H9 (cell line): Measurements from ENCODE around the gene POU2AF1. TPM values are rescaled to one million over a fixed set of nuclear protein-coding genes. Genes with fewer than 3 reads are reported as not detected.

Experiments
- DNase-seq: peaks from one replicate; pipeline ENCODE4 v3.0.0-alpha.2; 2017
- H2AFZ ChIP-seq: one replicate; pipeline ENCODE4 v1.6.1; 2013; ENCODE audit warnings: mild to moderate bottlenecking, low read length, control low read depth, moderate library complexity
- H2AK5ac ChIP-seq: 2 replicates; pipeline ENCODE4 v1.6.1; 2013; ENCODE audit warnings: low read length, control low read depth, mixed read lengths; ENCODE audit not compliant: insufficient read length
- H2BK120ac ChIP-seq: one replicate; pipeline ENCODE4 v1.6.1; 2013; ENCODE audit warnings: low read depth, mild to moderate bottlenecking, low read length, control low read depth, inconsistent platforms; ENCODE audit not compliant: poor library complexity, severe bottlenecking
- H2BK12ac ChIP-seq: 2 replicates; pipeline ENCODE4 v1.6.1; 2013; ENCODE audit warnings: low read length, control low read depth, mixed read lengths, low read depth; ENCODE audit not compliant: insufficient read length
- H2BK15ac ChIP-seq: 2 replicates; pipeline ENCODE4 v1.6.1; 2013; ENCODE audit warnings: low read depth, low read length, control low read depth
- H2BK20ac ChIP-seq: one replicate; pipeline ENCODE4 v1.6.1; 2013; ENCODE audit warnings: low read depth, mild to moderate bottlenecking, low read length, control low read depth, inconsistent platforms; ENCODE audit not compliant: poor library complexity, severe bottlenecking
- H2BK5ac ChIP-seq: 2 replicates; pipeline ENCODE4 v1.6.1; 2013; ENCODE audit warnings: low read length, control low read depth, mixed read lengths; ENCODE audit not compliant: insufficient read length
- H3K14ac ChIP-seq: 2 replicates; pipeline ENCODE4 v1.6.1; 2013; ENCODE audit warnings: low read length, control low read depth; ENCODE audit not compliant: insufficient read depth
- H3K18ac ChIP-seq: 2 replicates; pipeline ENCODE4 v1.6.1; 2013; ENCODE audit warnings: low read depth, mild to moderate bottlenecking, mixed read lengths, low read length, control low read depth; ENCODE audit not compliant: insufficient read length
- H3K23ac ChIP-seq: 2 replicates; pipeline ENCODE4 v1.6.1; 2013; ENCODE audit warnings: low read length, control low read depth, mixed read lengths, low read depth; ENCODE audit not compliant: insufficient read length
- H3K23me2 ChIP-seq: 2 replicates; pipeline ENCODE4 v1.6.1; 2013; ENCODE audit warnings: low read depth, mild to moderate bottlenecking, mixed read lengths, low read length, control low read depth; ENCODE audit not compliant: insufficient read length, poor library complexity, severe bottlenecking
- H3K27ac ChIP-seq: 2 replicates; pipeline ENCODE4 v1.5.1; 2013; ENCODE audit warnings: low read length, control low read depth, mixed read lengths, low read depth; ENCODE audit not compliant: insufficient read length
- H3K27me3 ChIP-seq: 2 replicates; pipeline ENCODE4 v1.6.1; 2013; ENCODE audit warnings: low read length, control low read depth, inconsistent platforms; ENCODE audit not compliant: insufficient read depth
- H3K4ac ChIP-seq: 2 replicates; pipeline ENCODE4 v1.6.1; 2013; ENCODE audit warnings: low read depth, mild to moderate bottlenecking, control low read depth, inconsistent platforms, low read length, moderate library complexity
- H3K4me1 ChIP-seq: 2 replicates; pipeline ENCODE4 v1.6.1; 2013; ENCODE audit warnings: low read length, control low read depth, inconsistent platforms; ENCODE audit not compliant: insufficient read depth
- H3K4me2 ChIP-seq: 2 replicates; pipeline ENCODE4 v1.6.1; 2013; ENCODE audit warnings: low read length, control low read depth, mixed read lengths; ENCODE audit not compliant: insufficient read length, insufficient read depth
- H3K56ac ChIP-seq: 2 replicates; pipeline ENCODE4 v1.6.1; 2013; ENCODE audit warnings: low read depth, mild to moderate bottlenecking, mixed read lengths, low read length, control low read depth; ENCODE audit not compliant: insufficient read length
- H3K79me1 ChIP-seq: 2 replicates; pipeline ENCODE4 v1.6.1; 2013; ENCODE audit warnings: low read depth, mild to moderate bottlenecking, moderate library complexity, low read length, control low read depth, inconsistent platforms; ENCODE audit not compliant: insufficient read depth, poor library complexity, severe bottlenecking
- H3K79me2 ChIP-seq: 2 replicates; pipeline ENCODE4 v1.6.1; 2013; ENCODE audit warnings: low read length, control low read depth, inconsistent platforms; ENCODE audit not compliant: insufficient read depth
- H3K9ac ChIP-seq: 2 replicates; pipeline ENCODE4 v1.6.1; 2013; ENCODE audit warnings: low read length, control low read depth, mixed read lengths; ENCODE audit not compliant: insufficient read length; ENCODE audit errors: extremely low read depth
- H3K9me3 ChIP-seq: one replicate; pipeline ENCODE4 v1.6.1; 2013; ENCODE audit warnings: low read depth, low read length, inconsistent platforms; ENCODE audit not compliant: control insufficient read depth
- H3T11ph ChIP-seq: one replicate; pipeline ENCODE4 v1.6.1; 2013; ENCODE audit warnings: mild to moderate bottlenecking, low read length, control low read depth, inconsistent platforms
- H4K20me1 ChIP-seq: one replicate; pipeline ENCODE4 v1.6.1; 2013; ENCODE audit not compliant: control insufficient read depth, insufficient read length, insufficient read depth
- H4K5ac ChIP-seq: 2 replicates; pipeline ENCODE4 v1.6.1; 2013; ENCODE audit warnings: low read depth, mild to moderate bottlenecking, mixed read lengths, low read length, control low read depth; ENCODE audit not compliant: insufficient read length
- H4K8ac ChIP-seq: replicated peaks from 2 replicates; pipeline ENCODE4 v1.6.1; 2013; ENCODE audit warnings: low read length, control low read depth, mixed read lengths, low read depth; ENCODE audit not compliant: insufficient read length
- H4K91ac ChIP-seq: 2 replicates; pipeline ENCODE4 v1.6.1; 2013; ENCODE audit warnings: low read depth, mild to moderate bottlenecking, moderate library complexity, mixed read lengths, low read length, control low read depth; ENCODE audit not compliant: insufficient read length
- H3K27ac Mint-ChIP-seq, 3 experiments: 2 replicates in 2 of 3; 3 replicates in 1 of 3; pipeline ENCODE4 v1.8.0; 2020 to 2021; ENCODE audit warnings: mixed read lengths in 3 of 3, mild to moderate bottlenecking in 1 of 3, moderate library complexity in 1 of 3
- H3K27me3 Mint-ChIP-seq: 2 replicates; pipeline ENCODE4 v1.8.0; 2021; ENCODE audit warnings: low read depth, mild to moderate bottlenecking, moderate library complexity, mixed read lengths
- H3K36me3 Mint-ChIP-seq, 3 experiments: 2 replicates in 2 of 3; 3 replicates in 1 of 3; pipeline ENCODE4 v1.8.0; 2020 to 2021; ENCODE audit warnings: low read depth in 3 of 3, mixed read lengths in 3 of 3; ENCODE audit not compliant: insufficient read depth in 1 of 3
- H3K4me1 Mint-ChIP-seq, 2 experiments: 2 replicates each; pipeline ENCODE4 v1.8.0; 2020; ENCODE audit warnings: mixed read lengths in 2 of 2
- H3K4me3 Mint-ChIP-seq, 2 experiments: 2 replicates in 1 of 2; 3 replicates in 1 of 2; pipeline ENCODE4 v1.8.0; 2020 to 2021; ENCODE audit warnings: mild to moderate bottlenecking in 2 of 2, mixed read lengths in 2 of 2, moderate library complexity in 1 of 2
- H3K9me3 Mint-ChIP-seq, 2 experiments: 2 replicates in 1 of 2; 3 replicates in 1 of 2; pipeline ENCODE4 v1.8.0; 2020; ENCODE audit warnings: mild to moderate bottlenecking in 2 of 2, mixed read lengths in 2 of 2, moderate library complexity in 1 of 2
- CTCF ChIP-seq: fragments of 200-600 bp; sonication (generic); conservative IDR thresholded peaks from 3 replicates; pipeline ENCODE4 v1.8.0; 2021; ENCODE audit warnings: antibody characterized with exemption, mild to moderate bottlenecking
- WGBS: extraction: QIAGEN DNeasy Blood & Tissue Kit; methylation state at CpG from one replicate; pipeline ENCODE4 v1.1.7; 2013; ENCODE audit warnings: missing lambda C conversion rate, low lambda C conversion rate, mixed read lengths; ENCODE audit not compliant: insufficient read length; ENCODE audit errors: extremely low coverage; 5-methylcytosine and 5-hydroxymethylcytosine counted together
- total RNA-seq: library from RNA; stranded (reverse); gene quantifications from 2 replicates; pipeline ENCODE4 v1.2.1, GENCODE V29; 2021

POU2AF1 gene
- total RNA-seq, 1 experiment from 2014 or later, result not detected

GRCh38 chr11:111329306-111330204, 49.5 kb downstream of the POU2AF1 start:
- no peak overlapping the region for H2BK120ac ChIP-seq
- H3K9me3 Mint-ChIP-seq, result no peaks in the 10 kb centered on the region
- no peak overlapping the region for H2AFZ ChIP-seq
- TF ChIP-seq CTCF, result no peak
- no peak overlapping the region for H3K4me2 ChIP-seq
- no peak overlapping the region for H2AK5ac ChIP-seq
- no peak overlapping the region for H3K9ac ChIP-seq
- H3K56ac ChIP-seq, result no peak overlapping the region
- WGBS, result no CpG with 5 or more reads among the region's 7 CpGs
- H2BK15ac ChIP-seq, result no peak overlapping the region
- no peaks in the 10 kb centered on the region for H3K79me1 ChIP-seq
- H4K8ac ChIP-seq, result no peak overlapping the region
- H3T11ph ChIP-seq, result no peak overlapping the region
- no peaks in the 10 kb centered on the region for H3K9me3 ChIP-seq
- no peak overlapping the region for H2BK12ac ChIP-seq
- H4K5ac ChIP-seq, result no peak overlapping the region
- peaks cover 0 to 4% of the 10 kb centered on the region in 2 experiments; a peak in 1 of 4 replicates for H3K4me1 Mint-ChIP-seq
- no peak overlapping the region; a peak in 1 of 7 replicates for H3K27ac Mint-ChIP-seq
- H4K20me1 ChIP-seq, result peaks cover 2% of the 10 kb centered on the region
- no peaks in the 10 kb centered on the region for H3K36me3 Mint-ChIP-seq
- no peak overlapping the region for H3K4ac ChIP-seq
- H3K18ac ChIP-seq, result no peak overlapping the region
- no peaks in the 10 kb centered on the region for H3K79me2 ChIP-seq
- H3K27me3 Mint-ChIP-seq, result no peaks in the 10 kb centered on the region; the same call in none of the 2 replicates
- H3K4me3 Mint-ChIP-seq, result no peak overlapping the region
- H4K91ac ChIP-seq, result no peak overlapping the region
- H3K14ac ChIP-seq, result no peak overlapping the region
- DNase-seq, result no peak
- no peak overlapping the region for H2BK20ac ChIP-seq
- H3K23ac ChIP-seq, result no peak overlapping the region
- no peaks in the 10 kb centered on the region for H3K4me1 ChIP-seq
- H3K27ac ChIP-seq, result no peak overlapping the region
- H2BK5ac ChIP-seq, result no peak overlapping the region
- H3K23me2 ChIP-seq, result no peaks in the 10 kb centered on the region
- no peaks in the 10 kb centered on the region for H3K27me3 ChIP-seq
